ENCODE measurements around the gene BACE2. TPM values are rescaled to one million over a fixed set of nuclear protein-coding genes. Genes with fewer than 3 reads are reported as not detected.

Gene BACE2
- total RNA-seq, 1 experiment from 2014 or later = 23.2 TPM

DNA sequence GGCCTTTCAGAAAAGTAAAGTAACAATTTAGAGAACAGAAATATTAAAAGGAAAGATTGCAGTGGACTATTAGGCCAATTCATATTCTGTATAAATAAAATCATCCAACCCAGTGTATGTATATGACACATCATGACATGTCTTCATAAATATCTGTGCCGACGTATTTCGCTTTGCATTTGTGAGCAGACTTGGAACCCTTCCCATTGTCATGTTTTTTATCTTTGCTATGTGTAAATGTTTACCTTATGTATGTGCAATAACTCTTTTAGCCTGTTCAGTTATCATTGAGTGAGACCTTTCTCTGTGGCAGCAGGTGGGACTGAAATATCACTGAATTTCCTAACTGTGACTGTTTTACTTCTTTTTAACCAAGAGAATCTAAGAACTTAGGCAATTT, 90.7 kb downstream of the BACE2 start:
- intact Hi-C loops (cut with micrococcal nuclease) = no loop called here

DNA sequence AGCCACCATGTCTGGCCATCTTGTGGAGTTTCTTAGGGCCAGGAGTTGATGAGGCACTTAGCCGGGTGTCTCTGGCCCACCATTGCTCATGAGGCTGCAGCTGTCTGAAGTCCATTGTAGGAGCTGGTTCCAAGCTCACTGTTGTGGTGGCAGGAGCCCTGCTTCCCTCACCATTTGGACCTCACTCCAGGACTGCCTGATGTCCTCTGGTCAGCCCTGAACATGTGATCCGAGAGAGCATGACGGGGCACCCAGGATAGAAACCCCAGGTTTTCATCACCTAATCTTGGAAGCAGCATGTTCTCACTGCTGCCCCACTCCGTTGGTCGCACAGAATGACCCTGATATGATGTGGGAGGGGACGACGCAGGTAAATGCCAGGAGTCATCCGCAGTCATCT, 92.5 kb downstream of the BACE2 start:
- H3K9ac ChIP-seq (ENCODE audit: low read length) = no peak overlapping the region
- no peaks in the 10 kb centered on the region for H3K27me3 ChIP-seq (ENCODE audit: insufficient read depth, low read length)
- no peaks in the 10 kb centered on the region for H3K79me2 ChIP-seq (ENCODE audit: insufficient read depth, low read length)
- H3K4me3 ChIP-seq (replicated peaks in 1 of 2; ENCODE audit: low read depth in 1 of 2, low read length in 2 of 2) = no peak overlapping the region
- ATAC-seq (no peak), DNase-seq (ENCODE audit: low read depth, low spot score) (no peak)
- no peaks in the 10 kb centered on the region for H3K4me1 ChIP-seq (ENCODE audit: control insufficient read depth in 1 of 2, insufficient read depth in 2 of 2, low read length in 2 of 2)
- no peaks in the 10 kb centered on the region for H4K20me1 ChIP-seq (ENCODE audit: insufficient read depth)
- no peak overlapping the region for H2AFZ ChIP-seq (ENCODE audit: low read depth, low read length, poor library complexity, severe bottlenecking)
- intact Hi-C loops (cut with micrococcal nuclease) = no loop called here
- BruUV-seq (replicated peaks) = no TSS peak
- no peaks in the 10 kb centered on the region for H3K36me3 ChIP-seq (ENCODE audit: control insufficient read depth in 1 of 2, insufficient read depth in 2 of 2, low read length in 2 of 2)
- H3K9me2 ChIP-seq (ENCODE audit: insufficient read depth) = no peaks in the 10 kb centered on the region
- H3K9me3 ChIP-seq (ENCODE audit: control insufficient read depth in 1 of 2, insufficient read depth in 1 of 2, low read depth in 1 of 2, low read length in 2 of 2) = no peaks in the 10 kb centered on the region
- ChIA-PET POLR2A (no interaction called here), RAD21 (ENCODE audit: low non-redundant PET in 1 of 2, low total read pairs in 2 of 2, uncharacterized antibody in 2 of 2, unreplicated experiment in 2 of 2) (no interaction called here), CTCF (interaction anchor here (1.0 kb wide), 1 partner anchor 23 kb away, joined by 3 read pairs; no protein-coding TSS in a partner anchor)
- no peak overlapping the region for H3K27ac ChIP-seq (ENCODE audit: low read depth, low read length)
- no peak overlapping the region for H3K4me2 ChIP-seq (ENCODE audit: low read length)
- no peak for TF ChIP-seq EZH2 (IDR thresholded peaks at IDR 0.05)
- TF ChIP-seq POLR2AphosphoS5 (IDR thresholded peaks at IDR 0.05; ENCODE audit: low read depth, low read length) = no peak
- TF ChIP-seq RAD21 (IDR thresholded peaks at IDR 0.05; ENCODE audit: low read depth) = no peak
- TF ChIP-seq FOSL1 (IDR thresholded peaks at IDR 0.05; ENCODE audit: low read depth) = no peak
- TF ChIP-seq, protein P1, sequence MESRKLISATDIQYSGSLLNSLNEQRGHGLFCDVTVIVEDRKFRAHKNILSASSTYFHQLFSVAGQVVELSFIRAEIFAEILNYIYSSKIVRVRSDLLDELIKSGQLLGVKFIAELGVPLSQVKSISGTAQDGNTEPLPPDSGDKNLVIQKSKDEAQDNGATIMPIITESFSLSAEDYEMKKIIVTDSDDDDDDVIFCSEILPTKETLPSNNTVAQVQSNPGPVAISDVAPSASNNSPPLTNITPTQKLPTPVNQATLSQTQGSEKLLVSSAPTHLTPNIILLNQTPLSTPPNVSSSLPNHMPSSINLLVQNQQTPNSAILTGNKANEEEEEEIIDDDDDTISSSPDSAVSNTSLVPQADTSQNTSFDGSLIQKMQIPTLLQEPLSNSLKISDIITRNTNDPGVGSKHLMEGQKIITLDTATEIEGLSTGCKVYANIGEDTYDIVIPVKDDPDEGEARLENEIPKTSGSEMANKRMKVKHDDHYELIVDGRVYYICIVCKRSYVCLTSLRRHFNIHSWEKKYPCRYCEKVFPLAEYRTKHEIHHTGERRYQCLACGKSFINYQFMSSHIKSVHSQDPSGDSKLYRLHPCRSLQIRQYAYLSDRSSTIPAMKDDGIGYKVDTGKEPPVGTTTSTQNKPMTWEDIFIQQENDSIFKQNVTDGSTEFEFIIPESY (IDR thresholded peaks at IDR 0.05; ENCODE audit: extremely low read depth, insufficient replicate concordance, low read length) = no peak
- no peak for TF ChIP-seq TCF7L2 (IDR thresholded peaks at IDR 0.05; ENCODE audit: borderline replicate concordance, extremely low read depth, insufficient read depth, insufficient read length)
- TF ChIP-seq, protein P2, sequence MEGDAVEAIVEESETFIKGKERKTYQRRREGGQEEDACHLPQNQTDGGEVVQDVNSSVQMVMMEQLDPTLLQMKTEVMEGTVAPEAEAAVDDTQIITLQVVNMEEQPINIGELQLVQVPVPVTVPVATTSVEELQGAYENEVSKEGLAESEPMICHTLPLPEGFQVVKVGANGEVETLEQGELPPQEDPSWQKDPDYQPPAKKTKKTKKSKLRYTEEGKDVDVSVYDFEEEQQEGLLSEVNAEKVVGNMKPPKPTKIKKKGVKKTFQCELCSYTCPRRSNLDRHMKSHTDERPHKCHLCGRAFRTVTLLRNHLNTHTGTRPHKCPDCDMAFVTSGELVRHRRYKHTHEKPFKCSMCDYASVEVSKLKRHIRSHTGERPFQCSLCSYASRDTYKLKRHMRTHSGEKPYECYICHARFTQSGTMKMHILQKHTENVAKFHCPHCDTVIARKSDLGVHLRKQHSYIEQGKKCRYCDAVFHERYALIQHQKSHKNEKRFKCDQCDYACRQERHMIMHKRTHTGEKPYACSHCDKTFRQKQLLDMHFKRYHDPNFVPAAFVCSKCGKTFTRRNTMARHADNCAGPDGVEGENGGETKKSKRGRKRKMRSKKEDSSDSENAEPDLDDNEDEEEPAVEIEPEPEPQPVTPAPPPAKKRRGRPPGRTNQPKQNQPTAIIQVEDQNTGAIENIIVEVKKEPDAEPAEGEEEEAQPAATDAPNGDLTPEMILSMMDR (IDR thresholded peaks at IDR 0.05 in 2 of 3, conservative IDR thresholded peaks at IDR 0.05 in 1 of 3; ENCODE audit: borderline replicate concordance in 1 of 3, insufficient read depth in 1 of 3, low read depth in 2 of 3, low read length in 2 of 3) = no peak

More for the DNA sequence above, 90.7 kb downstream of the BACE2 start:
- Histone ChIP-seq H3K4me3 (replicated peaks in 1 of 2; ENCODE audit: low read depth in 1 of 2, low read length in 2 of 2) (no peak overlapping the region), H3K4me2 (ENCODE audit: low read length) (no peak overlapping the region), H3K9me2 (ENCODE audit: insufficient read depth) (no peaks in the 10 kb centered on the region), H2AFZ (ENCODE audit: low read depth, low read length, poor library complexity, severe bottlenecking) (no peak overlapping the region), H3K79me2 (ENCODE audit: insufficient read depth, low read length) (no peaks in the 10 kb centered on the region), H4K20me1 (ENCODE audit: insufficient read depth) (no peaks in the 10 kb centered on the region), H3K4me1 (ENCODE audit: control insufficient read depth in 1 of 2, insufficient read depth in 2 of 2, low read length in 2 of 2) (no peaks in the 10 kb centered on the region), H3K9me3 (ENCODE audit: control insufficient read depth in 1 of 2, insufficient read depth in 1 of 2, low read depth in 1 of 2, low read length in 2 of 2) (no peaks in the 10 kb centered on the region), H3K27me3 (ENCODE audit: insufficient read depth, low read length) (no peaks in the 10 kb centered on the region), H3K27ac (ENCODE audit: low read depth, low read length) (no peak overlapping the region), H3K36me3 (ENCODE audit: control insufficient read depth in 1 of 2, insufficient read depth in 2 of 2, low read length in 2 of 2) (no peaks in the 10 kb centered on the region), H3K9ac (ENCODE audit: low read length) (no peak overlapping the region)
- ATAC-seq = no peak
- TF ChIP-seq POLR2A (IDR thresholded peaks at IDR 0.05; ENCODE audit: borderline replicate concordance, extremely low read depth, insufficient read depth, insufficient read length) (no peak), JUND (IDR thresholded peaks at IDR 0.05) (no peak), SIN3A (IDR thresholded peaks at IDR 0.05; ENCODE audit: low read depth) (no peak), TCF7L2 (IDR thresholded peaks at IDR 0.05; ENCODE audit: borderline replicate concordance, extremely low read depth, insufficient read depth, insufficient read length) (no peak), ELF1 (IDR thresholded peaks at IDR 0.05; ENCODE audit: borderline replicate concordance, low read depth) (no peak), CEBPB (IDR thresholded peaks at IDR 0.05; ENCODE audit: low read depth) (no peak)
- TF ChIP-seq, protein P3, sequence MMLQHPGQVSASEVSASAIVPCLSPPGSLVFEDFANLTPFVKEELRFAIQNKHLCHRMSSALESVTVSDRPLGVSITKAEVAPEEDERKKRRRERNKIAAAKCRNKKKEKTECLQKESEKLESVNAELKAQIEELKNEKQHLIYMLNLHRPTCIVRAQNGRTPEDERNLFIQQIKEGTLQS (IDR thresholded peaks at IDR 0.05) = no peak
- TF ChIP-seq, protein P2 (IDR thresholded peaks at IDR 0.05 in 2 of 3, conservative IDR thresholded peaks at IDR 0.05 in 1 of 3; ENCODE audit: borderline replicate concordance in 1 of 3, insufficient read depth in 1 of 3, low read depth in 2 of 3, low read length in 2 of 3) = no peak
- no peak for DNase-seq (ENCODE audit: low read depth, low spot score)
- ChIA-PET POLR2A (no interaction called here), RAD21 (ENCODE audit: low non-redundant PET in 1 of 2, low total read pairs in 2 of 2, uncharacterized antibody in 2 of 2, unreplicated experiment in 2 of 2) (no interaction called here), CTCF (no interaction called here)
- no TSS peak for BruUV-seq (replicated peaks)

Data from HCT116 (cell line).